ENCODE results near the gene ITPR1. TPM values are rescaled to one million over a fixed set of nuclear protein-coding genes. Genes with fewer than 3 reads are reported as not detected.

ITPR1 gene
- total RNA-seq, 4 donors from 2014 or later, result 210 to 261 (median 232) TPM

DNA sequence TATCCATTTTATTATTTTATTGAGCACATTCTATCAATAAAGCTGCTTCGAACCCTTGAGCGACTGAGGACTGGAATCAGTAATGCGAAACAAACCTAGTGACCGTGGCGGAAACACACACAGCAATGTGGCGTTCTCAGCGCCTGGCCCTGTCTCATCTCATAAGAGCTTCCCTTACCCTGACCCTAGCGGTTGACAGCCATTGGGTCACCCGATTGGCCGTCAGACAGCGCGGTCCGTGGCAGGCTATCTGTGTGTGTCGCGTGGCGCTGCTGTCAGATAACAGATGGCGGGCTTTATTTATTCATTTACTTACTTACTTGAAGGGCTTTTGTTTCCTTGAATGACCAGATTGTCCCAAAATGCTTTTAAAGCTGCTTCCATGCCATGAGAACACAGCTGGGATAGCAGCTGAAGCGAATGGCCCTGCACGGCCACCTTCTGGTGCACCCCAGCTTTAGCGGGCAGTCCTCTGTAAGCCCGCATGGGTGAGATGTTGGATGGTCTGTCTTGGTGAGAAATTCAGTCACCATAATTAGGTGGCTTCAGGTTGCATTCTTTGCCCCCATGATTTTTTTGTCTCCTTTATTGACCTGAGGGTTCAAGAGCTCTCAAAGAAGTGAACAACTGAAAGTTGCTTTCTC, 270.6 kb downstream of the ITPR1 start:
- 98 to 99% methylated on average over 21 of the region's 21 CpGs for WGBS, 2 donors
- TF ChIP-seq POLR2A (IDR thresholded peaks at IDR 0.05), result no peak
- TF ChIP-seq, protein P1, sequence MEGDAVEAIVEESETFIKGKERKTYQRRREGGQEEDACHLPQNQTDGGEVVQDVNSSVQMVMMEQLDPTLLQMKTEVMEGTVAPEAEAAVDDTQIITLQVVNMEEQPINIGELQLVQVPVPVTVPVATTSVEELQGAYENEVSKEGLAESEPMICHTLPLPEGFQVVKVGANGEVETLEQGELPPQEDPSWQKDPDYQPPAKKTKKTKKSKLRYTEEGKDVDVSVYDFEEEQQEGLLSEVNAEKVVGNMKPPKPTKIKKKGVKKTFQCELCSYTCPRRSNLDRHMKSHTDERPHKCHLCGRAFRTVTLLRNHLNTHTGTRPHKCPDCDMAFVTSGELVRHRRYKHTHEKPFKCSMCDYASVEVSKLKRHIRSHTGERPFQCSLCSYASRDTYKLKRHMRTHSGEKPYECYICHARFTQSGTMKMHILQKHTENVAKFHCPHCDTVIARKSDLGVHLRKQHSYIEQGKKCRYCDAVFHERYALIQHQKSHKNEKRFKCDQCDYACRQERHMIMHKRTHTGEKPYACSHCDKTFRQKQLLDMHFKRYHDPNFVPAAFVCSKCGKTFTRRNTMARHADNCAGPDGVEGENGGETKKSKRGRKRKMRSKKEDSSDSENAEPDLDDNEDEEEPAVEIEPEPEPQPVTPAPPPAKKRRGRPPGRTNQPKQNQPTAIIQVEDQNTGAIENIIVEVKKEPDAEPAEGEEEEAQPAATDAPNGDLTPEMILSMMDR (IDR thresholded peaks at IDR 0.05), result no peak
- H3K9me3 ChIP-seq, result no peaks in the 10 kb centered on the region
- H3K27me3 ChIP-seq, result no peaks in the 10 kb centered on the region
- DNase-seq, result no peak
- peaks cover 0 to 4% of the 10 kb centered on the region in 2 donors for H3K36me3 ChIP-seq
- H3K27ac ChIP-seq, result no peak overlapping the region
- intact Hi-C loops (cut with DNase I), result no loop called here
- no peak overlapping the region for H3K4me3 ChIP-seq (replicated peaks in 1 of 3)
- peaks cover 0 to 41% of the 10 kb centered on the region in 2 donors for H3K4me1 ChIP-seq

DNA sequence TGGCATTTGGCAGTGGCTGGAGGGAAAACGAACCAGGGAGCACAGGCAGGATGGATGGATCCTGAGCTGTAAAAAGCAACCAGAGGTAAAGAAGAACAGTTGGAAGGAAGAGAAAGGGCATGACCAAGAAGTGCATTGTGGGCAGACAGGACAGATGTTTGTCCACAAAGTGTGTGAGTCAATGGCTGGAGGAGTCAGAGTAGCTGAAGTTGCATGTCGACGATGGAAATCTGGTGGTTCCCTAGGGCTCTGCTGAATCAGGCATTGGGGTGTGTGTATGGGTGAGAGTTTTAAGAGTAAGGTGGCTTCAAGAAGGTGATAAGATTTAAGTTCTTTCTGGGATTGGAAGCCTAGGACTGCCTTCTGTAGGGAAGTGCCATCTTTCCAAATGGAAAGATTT, 272.1 kb downstream of the ITPR1 start:
- H3K36me3 ChIP-seq, result peaks cover 0 to 4% of the 10 kb centered on the region in 2 donors
- no peak for DNase-seq
- no peaks in the 10 kb centered on the region for H3K27me3 ChIP-seq
- TF ChIP-seq, protein P1 (IDR thresholded peaks at IDR 0.05), result no peak
- TF ChIP-seq POLR2A (IDR thresholded peaks at IDR 0.05), result no peak
- H3K27ac ChIP-seq, result no peak overlapping the region
- no peaks in the 10 kb centered on the region for H3K9me3 ChIP-seq
- no peak overlapping the region for H3K4me3 ChIP-seq (replicated peaks in 1 of 3)
- WGBS, 2 donors, result 93 to 95% methylated on average over 3 of the region's 3 CpGs
- peaks cover 0 to 29% of the 10 kb centered on the region in 2 donors for H3K4me1 ChIP-seq
- intact Hi-C loops (cut with DNase I), result no loop called here

DNA sequence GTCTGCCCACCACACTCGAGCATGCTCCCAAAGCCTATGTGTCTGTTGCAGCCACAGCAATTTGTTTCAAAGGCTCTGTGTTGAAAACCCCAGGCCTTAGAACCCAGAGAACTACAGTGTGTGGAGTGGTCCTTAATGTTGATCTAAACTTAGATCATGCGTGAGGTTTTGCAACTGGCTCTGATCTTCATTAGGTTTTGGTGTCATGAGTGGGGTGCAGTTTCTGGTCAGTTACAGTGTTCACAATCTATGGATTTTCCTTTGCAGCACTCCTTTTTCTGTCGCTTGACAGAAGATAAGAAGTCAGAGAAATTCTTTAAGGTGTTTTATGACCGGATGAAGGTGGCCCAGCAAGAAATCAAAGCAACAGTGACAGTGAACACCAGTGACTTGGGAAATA, 273.1 kb downstream of the ITPR1 start:
- no peaks in the 10 kb centered on the region for H3K27me3 ChIP-seq
- H3K36me3 ChIP-seq, result peaks cover 0 to 4% of the 10 kb centered on the region in 2 donors
- H3K4me3 ChIP-seq (replicated peaks in 1 of 3), result no peak overlapping the region
- WGBS, 2 donors, result 97 to 98% methylated on average over 4 of the region's 4 CpGs
- intact Hi-C loops (cut with DNase I), result no loop called here
- H3K27ac ChIP-seq, result peak overlapping the region in 2 of 3 donors; percentile 21 to 32
- H3K4me1 ChIP-seq, result peaks cover 0 to 28% of the 10 kb centered on the region in 2 donors
- no peak for TF ChIP-seq POLR2A (IDR thresholded peaks at IDR 0.05)
- TF ChIP-seq, protein P1 (IDR thresholded peaks at IDR 0.05), result no peak
- H3K9me3 ChIP-seq, result no peaks in the 10 kb centered on the region
- DNase-seq, result no peak

DNA sequence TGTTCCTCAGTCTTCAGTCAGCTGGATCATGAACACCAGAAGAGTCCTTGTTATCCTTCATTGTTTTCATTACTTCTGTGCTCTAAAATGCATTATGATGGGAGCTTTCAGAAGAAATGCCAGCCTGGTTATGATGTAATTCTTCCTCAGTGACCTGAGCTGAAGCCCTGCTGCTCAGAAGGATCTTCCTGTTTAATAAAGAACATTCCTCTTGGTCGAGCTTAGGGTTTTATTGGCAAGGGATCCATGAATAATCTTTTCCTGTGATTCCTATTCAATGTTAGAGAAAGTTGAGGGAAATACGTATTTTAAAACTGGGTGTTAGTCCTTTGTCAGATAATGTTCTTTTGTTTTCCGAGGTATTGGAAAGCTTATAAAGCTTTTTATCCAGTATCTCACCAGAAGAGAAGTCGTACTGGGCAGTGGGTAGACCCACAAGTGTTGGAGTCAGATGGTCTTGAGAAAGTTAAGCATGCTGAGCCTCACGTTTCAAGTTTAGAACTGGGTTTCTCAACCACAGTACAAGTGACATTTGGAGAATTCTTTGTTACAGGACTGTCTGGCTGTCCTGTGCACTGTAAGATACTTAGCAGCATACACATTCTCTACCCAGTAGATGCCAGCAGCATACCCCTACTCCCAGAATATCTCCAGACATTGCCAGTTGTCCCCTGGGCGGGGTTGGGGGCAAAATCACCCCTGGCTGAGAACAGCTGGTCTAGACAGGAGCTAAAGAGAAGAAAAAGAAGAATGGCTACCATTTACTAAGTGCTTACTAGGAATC, 273.8 kb downstream of the ITPR1 start:
- H3K4me1 ChIP-seq, result peaks cover 0 to 25% of the 10 kb centered on the region in 2 donors
- peak overlapping the region in 2 of 3 donors; percentile 32 to 63 for H3K27ac ChIP-seq
- TF ChIP-seq, protein P1 (IDR thresholded peaks at IDR 0.05), result no peak
- no peak for TF ChIP-seq POLR2A (IDR thresholded peaks at IDR 0.05)
- H3K36me3 ChIP-seq, result peaks cover 0 to 4% of the 10 kb centered on the region in 2 donors
- DNase-seq, result no peak
- no peaks in the 10 kb centered on the region for H3K9me3 ChIP-seq
- H3K27me3 ChIP-seq, result no peaks in the 10 kb centered on the region
- WGBS, 2 donors, result 81 to 84% methylated on average over 6 of the region's 6 CpGs
- H3K4me3 ChIP-seq (replicated peaks in 1 of 3), result no peak overlapping the region
- intact Hi-C loops (cut with DNase I), result no loop called here

DNA sequence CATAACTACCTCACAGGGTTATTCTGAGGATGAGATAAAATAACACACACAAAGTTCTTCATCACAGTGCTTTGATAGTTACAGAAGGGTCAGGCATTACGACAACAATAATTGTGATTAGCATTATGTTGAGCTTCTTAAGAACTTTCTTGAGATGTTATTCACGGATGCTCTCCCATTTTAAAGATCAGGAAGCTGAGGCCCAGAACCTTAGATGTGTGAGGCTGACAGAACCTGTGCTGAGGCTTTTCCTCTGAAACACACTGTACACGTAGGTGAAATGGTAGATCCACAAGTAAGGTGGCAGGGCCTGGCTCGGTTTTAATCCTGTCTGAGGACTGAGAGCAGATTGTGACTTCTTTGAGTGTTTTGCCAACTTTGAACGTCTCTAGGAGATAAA, 274.9 kb downstream of the ITPR1 start:
- Histone ChIP-seq H3K4me3 (replicated peaks in 1 of 3) (no peak overlapping the region), H3K9me3 (no peaks in the 10 kb centered on the region), H3K4me1 (peaks cover 0 to 27% of the 10 kb centered on the region in 2 donors), H3K27me3 (no peaks in the 10 kb centered on the region), H3K36me3 (peaks cover 0 to 4% of the 10 kb centered on the region in 2 donors), H3K27ac (no peak overlapping the region)
- intact Hi-C loops (cut with DNase I), result no loop called here
- WGBS, 2 donors, result 86 to 91% methylated on average over 5 of the region's 5 CpGs
- no peak for DNase-seq
- TF ChIP-seq, protein P1 (IDR thresholded peaks at IDR 0.05), result no peak
- TF ChIP-seq POLR2A (IDR thresholded peaks at IDR 0.05), result no peak

All from thyroid gland (tissue), 4 donors.